ENCODE results near the gene STAT5B. TPM values are rescaled to one million over a fixed set of nuclear protein-coding genes. Genes with fewer than 3 reads are reported as not detected.

The STAT5B gene
- total and polyA plus RNA-seq, 2 experiments from 2014 or later: 13.8 to 23.5 TPM

GRCh38 chr17:42182927-42183734 lies 93.1 kb downstream of the STAT5B start:
- H3K4me2 ChIP-seq (ENCODE audit: unreplicated experiment): peak overlapping the region; percentile 86
- H3K27me3 ChIP-seq (replicated peaks; ENCODE audit: insufficient read depth): 0 out of 2 replicates have a peak, but pooled peaks cover 5% of the 10 kb centered on the region
- no peaks in the 10 kb centered on the region for H3K79me2 ChIP-seq (ENCODE audit: insufficient read depth)
- H3K4me1 ChIP-seq (ENCODE audit: insufficient read depth): peaks cover 11% of the 10 kb centered on the region; the same call in 1 of the 2 replicates
- no peaks in the 10 kb centered on the region for H3K9me3 ChIP-seq (ENCODE audit: low read depth)
- H3F3A ChIP-seq (ENCODE audit: insufficient read depth): no peaks in the 10 kb centered on the region
- 72 to 83% methylated on average over 9 of the region's 9 CpGs for WGBS, 2 experiments (ENCODE audit: low coverage in 1 of 2, low lambda C conversion rate in 2 of 2, missing lambda C conversion rate in 2 of 2)
- no peaks in the 10 kb centered on the region for H3K36me3 ChIP-seq (ENCODE audit: low read depth)
- no peaks in the 10 kb centered on the region for H4K20me1 ChIP-seq (ENCODE audit: insufficient read depth)
- no peak overlapping the region for H3K9ac ChIP-seq
- H3K27ac ChIP-seq: no peak overlapping the region
- no peaks in the 10 kb centered on the region for H3K9me2 ChIP-seq (ENCODE audit: insufficient read depth)
- DNase-seq: peak; percentile 66
- no peak for TF ChIP-seq EZH2phosphoT487 (IDR thresholded peaks at IDR 0.05; ENCODE audit: insufficient read depth, low read depth)
- no peak for TF ChIP-seq EZH2 (IDR thresholded peaks at IDR 0.05; ENCODE audit: insufficient read depth, poor library complexity, severe bottlenecking)
- in situ Hi-C loops (cut with MboI): no loop called here
- H2AFZ ChIP-seq: no peak overlapping the region
- no peak overlapping the region; the same call in 1 of the 2 replicates for H3K4me3 ChIP-seq

- no peak overlapping the region for H3K4me3 ChIP-seq
- H3K9ac ChIP-seq: no peak overlapping the region
- no peaks in the 10 kb centered on the region for H3F3A ChIP-seq (ENCODE audit: insufficient read depth)
- H3K9me2 ChIP-seq (ENCODE audit: insufficient read depth): no peaks in the 10 kb centered on the region
- no peak for TF ChIP-seq EZH2phosphoT487 (IDR thresholded peaks at IDR 0.05; ENCODE audit: insufficient read depth, low read depth)
- H3K36me3 ChIP-seq (ENCODE audit: low read depth): no peaks in the 10 kb centered on the region
- H3K4me2 ChIP-seq (ENCODE audit: unreplicated experiment): no peak overlapping the region
- DNase-seq: no peak
- WGBS, 2 experiments (ENCODE audit: low coverage in 1 of 2, low lambda C conversion rate in 2 of 2, missing lambda C conversion rate in 2 of 2): 93 to 97% methylated on average over 2 of the region's 2 CpGs
- H3K9me3 ChIP-seq (ENCODE audit: low read depth): no peaks in the 10 kb centered on the region
- no peak overlapping the region for H3K27ac ChIP-seq
- no peak overlapping the region for H2AFZ ChIP-seq
- no peaks in the 10 kb centered on the region for H4K20me1 ChIP-seq (ENCODE audit: insufficient read depth)
- H3K4me1 ChIP-seq (ENCODE audit: insufficient read depth): peaks cover 11% of the 10 kb centered on the region; the same call in 1 of the 2 replicates
- in situ Hi-C loops (cut with MboI): no loop called here
- no peaks in the 10 kb centered on the region for H3K79me2 ChIP-seq (ENCODE audit: insufficient read depth)
- 0 out of 2 replicates have a peak, but pooled peaks cover 5% of the 10 kb centered on the region for H3K27me3 ChIP-seq (replicated peaks; ENCODE audit: insufficient read depth)
Observed at GRCh38 chr17:42181851-42182207, 94.4 kb downstream of the STAT5B start.

GRCh38 chr17:42180922-42181850 lies 95.0 kb downstream of the STAT5B start, which contains the start of gene KCNH4:
Gene KCNH4, minus strand, starts transcription at chr17:42181142. Its CDS starts 197 bp downstream, at chr17:42180945.
- TF ChIP-seq EZH2phosphoT487 (IDR thresholded peaks at IDR 0.05; ENCODE audit: insufficient read depth, low read depth) (no peak), EZH2 (IDR thresholded peaks at IDR 0.05; ENCODE audit: insufficient read depth, poor library complexity, severe bottlenecking) (no peak)
- 7 to 10% methylated on average over 27 to 51 of the region's 60 CpGs for WGBS, 2 experiments (ENCODE audit: low coverage in 1 of 2, low lambda C conversion rate in 2 of 2, missing lambda C conversion rate in 2 of 2)
- Histone ChIP-seq H3K4me1 (ENCODE audit: insufficient read depth) (peaks cover 11% of the 10 kb centered on the region; the same call in 1 of the 2 replicates), H2AFZ (no peak within 1 kb of the TSS), H3K9me2 (ENCODE audit: insufficient read depth) (no peaks in the 10 kb centered on the region), H3K4me2 (ENCODE audit: unreplicated experiment) (peak within 1 kb of the TSS; percentile 22), H3K27me3 (replicated peaks; ENCODE audit: insufficient read depth) (0 out of 2 replicates have a peak, but pooled peaks cover 5% of the 10 kb centered on the region), H3K4me3 (peak within 1 kb of the TSS; percentile 36), H4K20me1 (ENCODE audit: insufficient read depth) (no peaks in the 10 kb centered on the region), H3K27ac (no peak within 1 kb of the TSS), H3K79me2 (ENCODE audit: insufficient read depth) (no peaks in the 10 kb centered on the region), H3K9ac (no peak within 1 kb of the TSS), H3F3A (ENCODE audit: insufficient read depth) (no peaks in the 10 kb centered on the region), H3K9me3 (ENCODE audit: low read depth) (no peaks in the 10 kb centered on the region), H3K36me3 (ENCODE audit: low read depth) (no peaks in the 10 kb centered on the region)
- DNase-seq: peak; percentile 87
- in situ Hi-C loops (cut with MboI): no loop called here

GRCh38 chr17:42180411-42180921 lies 95.7 kb downstream of the STAT5B start:
- Histone ChIP-seq H3K9ac (no peak overlapping the region), H4K20me1 (ENCODE audit: insufficient read depth) (no peaks in the 10 kb centered on the region), H3F3A (ENCODE audit: insufficient read depth) (no peaks in the 10 kb centered on the region), H3K27ac (no peak overlapping the region), H2AFZ (no peak overlapping the region), H3K9me3 (ENCODE audit: low read depth) (no peaks in the 10 kb centered on the region), H3K27me3 (replicated peaks; ENCODE audit: insufficient read depth) (0 out of 2 replicates have a peak, but pooled peaks cover 5% of the 10 kb centered on the region), H3K9me2 (ENCODE audit: insufficient read depth) (no peaks in the 10 kb centered on the region), H3K4me2 (ENCODE audit: unreplicated experiment) (peak overlapping the region; percentile 22), H3K36me3 (ENCODE audit: low read depth) (no peaks in the 10 kb centered on the region), H3K79me2 (ENCODE audit: insufficient read depth) (no peaks in the 10 kb centered on the region), H3K4me1 (ENCODE audit: insufficient read depth) (peaks cover 11% of the 10 kb centered on the region; the same call in 1 of the 2 replicates), H3K4me3 (peak overlapping the region; percentile 36)
- 1 to 2% methylated on average over 21 to 33 of the region's 33 CpGs for WGBS, 2 experiments (ENCODE audit: low coverage in 1 of 2, low lambda C conversion rate in 2 of 2, missing lambda C conversion rate in 2 of 2)
- in situ Hi-C loops (cut with MboI): no loop called here
- DNase-seq: no peak
- TF ChIP-seq EZH2phosphoT487 (IDR thresholded peaks at IDR 0.05; ENCODE audit: insufficient read depth, low read depth) (no peak), EZH2 (IDR thresholded peaks at IDR 0.05; ENCODE audit: insufficient read depth, poor library complexity, severe bottlenecking) (peak; percentile 26)
